BJ (cell line): ENCODE measurements around the gene MB. TPM values are rescaled to one million over a fixed set of nuclear protein-coding genes. Genes with fewer than 3 reads are reported as not detected.

Experiments used
- CTCF ChIA-PET: fragments of 350-600 bp; formaldehyde crosslinking; extraction: SDS; loops from one replicate; lab custom pipeline; 2021; ENCODE audit warnings: antibody characterized with exemption, inconsistent platforms; lab: Yijun Ruan, JAX
- POLR2A ChIA-PET: fragments of 300-600 bp; sonication (Branson Sonifier 250); formaldehyde crosslinking; extraction: SDS; loops from one replicate; lab custom pipeline; 2021; ENCODE audit warnings: antibody characterized with exemption; lab: Charles Lee
- DNase-seq: peaks from one replicate; pipeline ENCODE4 v3.0.0-alpha.2; 2011; ENCODE audit warnings: low read depth
- H3K27me3 ChIP-seq: 2 replicates; pipeline ENCODE4 v1.6.0; 2011; ENCODE audit warnings: low read length; ENCODE audit not compliant: control insufficient read depth, insufficient read depth
- H3K36me3 ChIP-seq: 2 replicates; pipeline ENCODE4 v1.5.1; 2011; ENCODE audit warnings: low read length; ENCODE audit not compliant: control insufficient read depth, insufficient read depth
- H3K4me3 ChIP-seq: 2 replicates; pipeline ENCODE4 v1.5.1; 2011; ENCODE audit warnings: low read depth, mild to moderate bottlenecking, control low read depth, low read length
- CTCF ChIP-seq: IDR thresholded peaks from 2 replicates; pipeline ENCODE4 v1.5.1; 2011; ENCODE audit warnings: low read depth, mild to moderate bottlenecking, control low read depth, inconsistent platforms, low read length, moderate library complexity; ENCODE audit not compliant: insufficient read depth
- polyA plus RNA-seq: library from polyadenylated mRNA; depleted of rRNA; stranded (reverse); fragments of >200 nt; gene quantifications from 2 replicates; pipeline ENCODE4 v1.2.3, GENCODE V29; 2011

MB gene
- polyA plus RNA-seq, 1 experiment = not detected

GRCh38 chr22:35601743-35602615 is 15.2 kb downstream of the MB start:
- Histone ChIP-seq H3K27me3 (peaks cover 2% of the 10 kb centered on the region), H3K4me3 (no peak overlapping the region), H3K36me3 (no peaks in the 10 kb centered on the region)
- no peak for DNase-seq
- TF ChIP-seq CTCF = no peak
- ChIA-PET CTCF (interaction anchor here (0.7 to 1.4 kb wide), 3 partner anchors 11 to 251 kb away, joined by 3 read pairs; no protein-coding TSS in a partner anchor), POLR2A (interaction anchor here (0.6 kb wide), 1 partner anchor 370 kb away, joined by 15 read pairs; no protein-coding TSS in a partner anchor)

GRCh38 chr22:35601013-35601580 is 16.0 kb downstream of the MB start:
- Histone ChIP-seq H3K27me3 (peaks cover 2% of the 10 kb centered on the region), H3K4me3 (no peak overlapping the region), H3K36me3 (no peaks in the 10 kb centered on the region)
- no peak for DNase-seq
- no peak for TF ChIP-seq CTCF
- POLR2A ChIA-PET = no interaction called here
- CTCF ChIA-PET = no interaction called here

- TF ChIP-seq CTCF = no peak
- CTCF ChIA-PET = no interaction called here
- H3K4me3 ChIP-seq = no peak overlapping the region
- no peak for DNase-seq
- peaks cover under 1% of the 10 kb centered on the region for H3K27me3 ChIP-seq
- H3K36me3 ChIP-seq = no peaks in the 10 kb centered on the region
- POLR2A ChIA-PET = no interaction called here
Observed at GRCh38 chr22:35600476-35600875, 16.7 kb downstream of the MB start.

- Histone ChIP-seq H3K36me3 (no peaks in the 10 kb centered on the region), H3K27me3 (no peaks in the 10 kb centered on the region), H3K4me3 (no peak overlapping the region)
- CTCF ChIA-PET = interaction anchor here (1.2 kb wide), 1 partner anchor 169 kb away, joined by 3 read pairs; no protein-coding TSS in a partner anchor
- POLR2A ChIA-PET = no interaction called here
- no peak for TF ChIP-seq CTCF
- no peak for DNase-seq
Observed at GRCh38 chr22:35599364-35599763, 17.8 kb downstream of the MB start.

- POLR2A ChIA-PET = no interaction called here
- Histone ChIP-seq H3K4me3 (no peak overlapping the region), H3K27me3 (no peaks in the 10 kb centered on the region), H3K36me3 (no peaks in the 10 kb centered on the region)
- TF ChIP-seq CTCF = no peak
- no peak for DNase-seq
- CTCF ChIA-PET = interaction anchor here (1.2 kb wide), 1 partner anchor 168 kb away, joined by 3 read pairs; no protein-coding TSS in a partner anchor
Observed at GRCh38 chr22:35598396-35598710, 18.8 kb downstream of the MB start.
